RWPE2 (cell line): Measurements from ENCODE around the gene RNPEPL1.
A peak's percentile ranks its signal among the peaks of the same experiment; 100 is the strongest.

Experiments used
- ATAC-seq: fragments of 200-7000 bp; cut with Tn5 transposase; 3 replicates; pipeline ENCODE4 v1.9.1; 2021; ENCODE audit warnings: low read depth
- DNase-seq: peaks from one replicate; pipeline ENCODE4 v3.0.0-alpha.2; 2020; ENCODE audit warnings: low spot score
- H3K27ac ChIP-seq: fragments of 450-650 bp; 2 replicates; pipeline ENCODE4 v1.5.1; 2017; ENCODE audit warnings: mild to moderate bottlenecking; ENCODE audit not compliant: poor library complexity, severe bottlenecking
- H3K27me3 ChIP-seq: fragments of 250-450 bp; sonication (Bioruptor Pico); 2 replicates; pipeline ENCODE4 v1.5.1; 2021; ENCODE audit warnings: mild to moderate bottlenecking, moderate library complexity; ENCODE audit not compliant: insufficient read depth, poor library complexity, severe bottlenecking
- H3K36me3 ChIP-seq: fragments of 250-450 bp; sonication (Bioruptor Pico); 2 replicates; pipeline ENCODE4 v1.5.1; 2020; ENCODE audit warnings: low read depth, mild to moderate bottlenecking, moderate library complexity
- H3K4me1 ChIP-seq: fragments of 250-450 bp; sonication (Bioruptor Pico); 2 replicates; pipeline ENCODE4 v1.5.1; 2021; ENCODE audit warnings: mild to moderate bottlenecking, moderate library complexity; ENCODE audit not compliant: insufficient read depth, poor library complexity, severe bottlenecking
- H3K4me3 ChIP-seq: fragments of 250-450 bp; sonication (Bioruptor Pico); 2 replicates; pipeline ENCODE4 v1.5.1; 2021; ENCODE audit warnings: mild to moderate bottlenecking, moderate library complexity; ENCODE audit not compliant: severe bottlenecking
- H3K9me3 ChIP-seq: fragments of 250-450 bp; sonication (Bioruptor Pico); 2 replicates; pipeline ENCODE4 v1.5.1; 2021; ENCODE audit warnings: mild to moderate bottlenecking, moderate library complexity; ENCODE audit not compliant: severe bottlenecking
- TF ChIP-seq, protein P1 (sequence below): fragments of 450-650 bp; IDR thresholded peaks from one replicate; pipeline ENCODE4 v1.5.1; 2017; ENCODE audit warnings: mild to moderate bottlenecking, moderate library complexity; ENCODE audit not compliant: poor library complexity, severe bottlenecking

The RNPEPL1 gene

DNA sequence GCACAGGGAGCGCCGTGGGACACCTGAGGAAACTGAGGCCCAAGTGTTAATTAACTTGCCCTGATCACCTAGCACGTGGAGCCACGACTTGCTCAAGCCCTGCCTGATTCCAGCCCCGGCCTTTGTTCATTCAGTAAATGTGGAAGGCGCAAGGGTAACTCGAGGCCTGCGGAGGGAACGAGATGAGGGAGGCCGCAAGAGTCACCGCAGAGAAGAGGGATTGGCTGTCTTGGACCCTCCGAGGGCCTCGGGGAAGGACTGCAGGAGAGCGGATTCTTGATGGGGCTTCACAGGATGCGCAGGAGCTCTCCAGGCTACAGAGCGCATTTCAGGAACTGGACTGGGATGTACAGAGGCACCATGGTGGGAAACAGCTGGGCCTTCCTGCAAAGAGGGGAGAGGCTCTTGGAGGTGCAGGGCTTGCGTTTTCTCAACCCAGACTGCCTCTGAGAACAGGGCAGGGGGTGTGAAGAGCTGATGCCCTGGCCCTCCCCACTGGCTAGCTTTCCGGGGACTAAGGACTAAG lies 10.0 kb upstream of the RNPEPL1 start:
- Histone ChIP-seq H3K9me3 (no peaks in the 10 kb centered on the region), H3K4me1 (peaks cover 16% of the 10 kb centered on the region), H3K4me3 (peak overlapping the region; percentile 25), H3K27me3 (no peaks in the 10 kb centered on the region), H3K27ac (no peak overlapping the region), H3K36me3 (no peaks in the 10 kb centered on the region)
- ATAC-seq = no peak
- DNase-seq = no peak
- TF ChIP-seq, protein P1, sequence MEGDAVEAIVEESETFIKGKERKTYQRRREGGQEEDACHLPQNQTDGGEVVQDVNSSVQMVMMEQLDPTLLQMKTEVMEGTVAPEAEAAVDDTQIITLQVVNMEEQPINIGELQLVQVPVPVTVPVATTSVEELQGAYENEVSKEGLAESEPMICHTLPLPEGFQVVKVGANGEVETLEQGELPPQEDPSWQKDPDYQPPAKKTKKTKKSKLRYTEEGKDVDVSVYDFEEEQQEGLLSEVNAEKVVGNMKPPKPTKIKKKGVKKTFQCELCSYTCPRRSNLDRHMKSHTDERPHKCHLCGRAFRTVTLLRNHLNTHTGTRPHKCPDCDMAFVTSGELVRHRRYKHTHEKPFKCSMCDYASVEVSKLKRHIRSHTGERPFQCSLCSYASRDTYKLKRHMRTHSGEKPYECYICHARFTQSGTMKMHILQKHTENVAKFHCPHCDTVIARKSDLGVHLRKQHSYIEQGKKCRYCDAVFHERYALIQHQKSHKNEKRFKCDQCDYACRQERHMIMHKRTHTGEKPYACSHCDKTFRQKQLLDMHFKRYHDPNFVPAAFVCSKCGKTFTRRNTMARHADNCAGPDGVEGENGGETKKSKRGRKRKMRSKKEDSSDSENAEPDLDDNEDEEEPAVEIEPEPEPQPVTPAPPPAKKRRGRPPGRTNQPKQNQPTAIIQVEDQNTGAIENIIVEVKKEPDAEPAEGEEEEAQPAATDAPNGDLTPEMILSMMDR = no peak

DNA sequence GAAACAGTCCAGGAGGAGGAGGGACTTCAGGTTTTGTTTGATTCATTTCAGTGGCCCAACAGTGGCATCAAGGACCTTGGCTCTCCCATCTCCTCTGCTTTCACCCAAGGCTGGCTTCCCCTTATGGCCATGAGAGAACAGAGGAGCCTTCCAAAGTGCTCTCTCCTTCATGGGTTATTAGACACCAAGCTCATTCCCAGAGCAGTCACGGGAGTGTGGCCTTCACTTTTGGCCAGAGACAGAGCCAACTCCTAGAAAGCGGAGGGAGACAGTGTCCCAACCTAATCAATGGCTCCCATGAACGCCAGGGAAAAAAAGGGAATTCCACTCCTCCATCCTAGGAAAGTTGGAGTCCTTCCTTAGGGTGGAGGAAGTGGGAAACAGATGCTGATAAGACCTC lies 9.0 kb upstream of the RNPEPL1 start:
- no peaks in the 10 kb centered on the region for H3K27me3 ChIP-seq
- no peaks in the 10 kb centered on the region for H3K9me3 ChIP-seq
- DNase-seq (no peak), ATAC-seq (no peak)
- no peaks in the 10 kb centered on the region for H3K36me3 ChIP-seq
- peak overlapping the region; percentile 79 for H3K27ac ChIP-seq
- peaks cover 16% of the 10 kb centered on the region for H3K4me1 ChIP-seq
- TF ChIP-seq, protein P1 = no peak
- no peak overlapping the region for H3K4me3 ChIP-seq

DNA sequence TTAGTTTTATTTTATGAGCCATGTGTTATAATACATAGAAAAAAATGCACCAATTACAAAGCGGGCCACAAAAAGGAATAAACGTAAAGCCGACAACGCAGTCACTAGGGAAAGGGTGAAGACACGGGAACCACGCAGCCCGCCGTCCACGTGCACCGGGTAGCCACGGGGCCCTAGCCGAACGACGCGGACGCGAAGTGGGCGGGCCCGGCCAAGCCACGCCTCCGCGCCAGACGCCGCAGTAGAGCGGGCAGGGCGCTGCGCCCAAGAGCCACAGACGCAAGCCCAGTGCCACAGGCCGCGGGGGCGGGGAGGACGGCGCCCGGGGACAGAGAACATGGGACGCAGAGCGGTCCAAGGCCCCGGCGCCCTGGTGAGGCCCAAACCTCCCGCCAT lies 8.2 kb upstream of the RNPEPL1 start, which contains the start of gene DUSP28:
TSS of gene DUSP28 (plus strand) at position 274 of the 396 bp plus-strand sequence. CDS start 328 bp downstream, outside the sequence.
- Histone ChIP-seq H3K27ac (peak within 1 kb of the TSS; percentile 79), H3K9me3 (no peaks in the 10 kb centered on the region), H3K4me3 (peak within 1 kb of the TSS; percentile 82), H3K27me3 (no peaks in the 10 kb centered on the region), H3K36me3 (no peaks in the 10 kb centered on the region), H3K4me1 (peaks cover 16% of the 10 kb centered on the region)
- peak; percentile 83 for DNase-seq
- ATAC-seq = peak; percentile 75
- TF ChIP-seq, protein P1 = no peak

DNA sequence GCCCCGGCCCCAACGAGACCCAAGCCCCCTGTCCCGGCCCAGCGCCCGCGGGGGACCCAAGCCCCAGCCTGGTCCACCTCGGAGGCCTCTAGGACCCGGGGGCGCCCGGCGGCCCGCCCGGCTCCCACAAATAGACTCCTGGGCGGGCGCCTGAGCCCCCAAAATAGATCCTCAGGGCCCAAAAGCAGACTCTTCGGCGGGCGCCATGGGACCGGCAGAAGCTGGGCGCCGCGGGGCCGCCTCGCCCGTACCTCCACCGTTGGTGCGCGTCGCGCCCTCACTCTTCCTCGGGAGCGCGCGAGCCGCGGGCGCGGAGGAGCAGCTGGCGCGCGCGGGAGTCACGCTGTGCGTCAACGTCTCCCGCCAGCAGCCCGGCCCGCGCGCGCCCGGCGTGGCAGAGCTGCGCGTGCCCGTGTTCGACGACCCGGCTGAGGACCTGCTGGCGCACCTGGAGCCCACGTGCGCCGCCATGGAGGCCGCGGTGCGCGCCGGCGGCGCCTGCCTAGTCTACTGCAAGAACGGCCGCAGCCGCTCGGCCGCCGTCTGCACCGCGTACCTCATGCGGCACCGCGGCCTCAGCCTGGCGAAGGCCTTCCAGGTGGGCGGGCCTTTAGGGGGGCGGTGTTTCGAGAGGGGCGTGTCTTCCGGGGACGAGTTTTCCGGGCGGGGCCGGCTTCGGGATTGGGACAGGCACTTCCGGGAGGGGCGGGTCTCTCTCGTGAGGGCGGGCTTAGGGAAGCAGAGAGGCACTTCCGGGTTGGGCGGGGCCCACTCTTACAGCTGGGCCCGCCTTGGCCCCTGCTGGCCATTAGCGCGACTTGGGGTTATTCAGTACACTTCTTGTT lies 7.6 kb upstream of the RNPEPL1 start:
- H3K27me3 ChIP-seq = no peaks in the 10 kb centered on the region
- H3K36me3 ChIP-seq = no peaks in the 10 kb centered on the region
- TF ChIP-seq, protein P1 = peak; percentile 18
- DNase-seq = peak; percentile 98
- peak overlapping the region; percentile 82 for H3K4me3 ChIP-seq
- no peaks in the 10 kb centered on the region for H3K9me3 ChIP-seq
- H3K27ac ChIP-seq = peak overlapping the region; percentile 79
- peaks cover 20% of the 10 kb centered on the region for H3K4me1 ChIP-seq
- peak; percentile 68 for ATAC-seq
